Kidney (tissue), 14 donors: ENCODE measurements around the gene PPFIA4. TPM values are rescaled to one million over a fixed set of nuclear protein-coding genes. Genes with fewer than 3 reads are reported as not detected.

ENCODE experiments used
- DNase-seq, 5 donors: peaks; one replicate each; pipeline ENCODE4 v3.0.0-alpha.2; 2013 to 2020
- FAIRE-seq: peaks from 2 replicates; lab custom pipeline; 2012; peaks lifted over from hg19 to GRCh38; lab: Jason Lieb, UNC
- H3K27ac ChIP-seq, 2 donors: one replicate each; pipeline ENCODE4 v1.7.0; 2013; ENCODE audit warnings: low read depth in 2 of 2, low read length in 2 of 2, inconsistent platforms in 1 of 2
- H3K27me3 ChIP-seq: one replicate; pipeline ENCODE4 v1.7.1; 2013; ENCODE audit warnings: low read length, inconsistent platforms; ENCODE audit not compliant: control insufficient read depth, insufficient read depth
- H3K36me3 ChIP-seq, 3 donors: one replicate each; pipeline versions ENCODE4 v1.7.0 to v1.7.1; 2013; ENCODE audit warnings: low read length in 3 of 3, control low read depth in 1 of 3, inconsistent platforms in 1 of 3; ENCODE audit not compliant: insufficient read depth in 3 of 3, control insufficient read depth in 2 of 3
- H3K4me1 ChIP-seq, 3 donors: one replicate each; pipeline versions ENCODE4 v1.7.0 to v1.7.1; 2013; ENCODE audit warnings: low read length in 3 of 3, inconsistent platforms in 1 of 3, low read depth in 1 of 3; ENCODE audit not compliant: control insufficient read depth in 2 of 3, insufficient read depth in 2 of 3
- H3K4me3 ChIP-seq, 3 donors: one replicate each; pipeline versions ENCODE4 v1.7.0 to v1.8.1; 2013; ENCODE audit warnings: low read length in 3 of 3, control low read depth in 1 of 3, inconsistent platforms in 1 of 3
- H3K9ac ChIP-seq, 3 donors: one replicate each; pipeline versions ENCODE4 v1.7.0 to v1.7.1; 2013; ENCODE audit warnings: low read length in 3 of 3, control low read depth in 1 of 3, inconsistent platforms in 1 of 3
- H3K9me3 ChIP-seq, 3 donors: one replicate each; pipeline versions ENCODE4 v1.7.0 to v1.7.1; 2013; ENCODE audit warnings: low read length in 3 of 3, control low read depth in 1 of 3, inconsistent platforms in 1 of 3; ENCODE audit not compliant: control insufficient read depth in 2 of 3, insufficient read depth in 1 of 3
- CTCF ChIP-seq: IDR thresholded peaks from 3 replicates; pipeline ENCODE4 v1.5.1; 2012; ENCODE audit warnings: mild to moderate bottlenecking, moderate library complexity, borderline replicate concordance; ENCODE audit not compliant: insufficient read depth; ENCODE audit errors: extremely low read depth
- intact Hi-C: fragments of 100-400 bp; cut with DNase I; formaldehyde crosslinking; loops from one replicate; pipeline ENCODE4 v1.11.1; 2022
- polyA plus RNA-seq: library from polyadenylated mRNA; stranded (reverse); fragments of 350-450 nt; fragmentation: Illumina TruSeq; extraction: RNeasy Lipid Tissue Mini Kit (QIAGEN cat#74804); gene quantifications from one replicate; pipeline ENCODE4 v1.2.3, GENCODE V29; 2014; ENCODE audit warnings: low read depth, low replicate concordance; ENCODE audit not compliant: insufficient read depth
- total RNA-seq: library from RNA; stranded (reverse); fragmentation: NEBNext Ultra II Directional; extraction: Animal tissue kit (Norgen Biotek cat#: 25700); gene quantifications from one replicate; pipeline ENCODE4 v1.2.1, GENCODE V29; 2021
- donor health status: control.
- donor health status: control.
- donor health status: control.
- donor health status: control.
- donor health status: control.
- donor health status: DM: yes; HTN: yes; CAD: no.
- donor health status: Normal renal cell carcinoma (clear cell type).

Gene PPFIA4
- total and polyA plus RNA-seq, 2 donors from 2014 or later, result 1.7 to 5.2 TPM

- DNase-seq (peak in 2 of 5 donors; percentile 30 to 39), FAIRE-seq (no peak)
- TF ChIP-seq CTCF, result no peak
- intact Hi-C loops, result no loop called here
- no peak overlapping the region for H3K4me3 ChIP-seq
- no peaks in the 10 kb centered on the region for H3K27me3 ChIP-seq
- no peaks in the 10 kb centered on the region for H3K36me3 ChIP-seq
- peaks cover 0 to 3% (median 0%) of the 10 kb centered on the region in 3 donors for H3K4me1 ChIP-seq
- H3K9me3 ChIP-seq, result no peaks in the 10 kb centered on the region
- no peak overlapping the region for H3K9ac ChIP-seq
- H3K27ac ChIP-seq, result no peak overlapping the region
Observed at GRCh38 chr1:203049077-203049476, 22.8 kb downstream of the PPFIA4 start.

- Histone ChIP-seq H3K27me3 (no peaks in the 10 kb centered on the region), H3K9me3 (no peaks in the 10 kb centered on the region)
- no peak for FAIRE-seq
Observed at GRCh38 chr1:203049576-203050180, 23.4 kb downstream of the PPFIA4 start.

GRCh38 chr1:203050826-203051225 is 24.5 kb downstream of the PPFIA4 start:
- DNase-seq (no peak), FAIRE-seq (no peak)
- TF ChIP-seq CTCF, result no peak
- H3K4me1 ChIP-seq, result peaks cover 0 to 3% (median 0%) of the 10 kb centered on the region in 3 donors
- intact Hi-C loops, result no loop called here
- H3K27ac ChIP-seq, result no peak overlapping the region
- H3K4me3 ChIP-seq, result no peak overlapping the region
- no peaks in the 10 kb centered on the region for H3K9me3 ChIP-seq
- H3K27me3 ChIP-seq, result no peaks in the 10 kb centered on the region
- H3K9ac ChIP-seq, result no peak overlapping the region
- no peaks in the 10 kb centered on the region for H3K36me3 ChIP-seq

More at GRCh38 chr1:203049576-203050180, 23.4 kb downstream of the PPFIA4 start:
- peak in 2 of 5 donors; percentile 27 to 58 for DNase-seq
- Histone ChIP-seq H3K9ac (no peak overlapping the region), H3K4me1 (peaks cover 0 to 3% (median 0%) of the 10 kb centered on the region in 3 donors), H3K36me3 (no peaks in the 10 kb centered on the region), H3K27ac (no peak overlapping the region), H3K4me3 (no peak overlapping the region)
- intact Hi-C loops, result no loop called here
- TF ChIP-seq CTCF, result no peak
